ENCODE measurements around the gene ANKRD29. TPM values are rescaled to one million over a fixed set of nuclear protein-coding genes. Genes with fewer than 3 reads are reported as not detected.

Gene ANKRD29
- total and polyA plus RNA-seq, 9 of the 15 experiments (the other 6 are each of a cell fraction or from before 2014, with no cell fraction given), result 0.36 TPM; not detected in 8

- FAIRE-seq (no peak), DNase-seq (ENCODE audit: extremely low read depth in 1 of 4, low spot score in 3 of 4) (no peak), ATAC-seq (no peak)
- Histone ChIP-seq H3K36me3 (ENCODE audit: control insufficient read depth, insufficient read depth, low read length) (no peaks in the 10 kb centered on the region), H3K9me3 (replicated peaks; ENCODE audit: control insufficient read depth, insufficient read depth, low read depth, low read length) (no peaks in the 10 kb centered on the region), H2AFZ (ENCODE audit: low read depth, low read length) (no peak overlapping the region), H3K4me2 (ENCODE audit: insufficient read depth, low read length) (no peak overlapping the region), H3K27ac (ENCODE audit: extremely low read depth, low read depth, low read length) (no peak overlapping the region), H3K79me2 (ENCODE audit: control insufficient read depth, insufficient read depth, low read length) (no peaks in the 10 kb centered on the region), H3K4me1 (replicated peaks in 1 of 2; ENCODE audit: control insufficient read depth in 2 of 2, insufficient read depth in 2 of 2, low read length in 2 of 2) (no peaks in the 10 kb centered on the region), H3K9ac (ENCODE audit: insufficient read depth in 1 of 2, low read depth in 2 of 2, low read length in 2 of 2) (no peak overlapping the region), H3K4me3 (no peak overlapping the region), H4K20me1 (replicated peaks; ENCODE audit: control insufficient read depth, insufficient read depth, low read length) (no peaks in the 10 kb centered on the region), H3K9me1 (ENCODE audit: control insufficient read depth, insufficient read depth, low read length) (no peaks in the 10 kb centered on the region), H3K27me3 (ENCODE audit: control insufficient read depth in 2 of 2, insufficient read depth in 2 of 2, low read length in 2 of 2) (peaks cover 7% of the 10 kb centered on the region in 2 experiments; a peak in 3 of 5 replicates)
- WGBS (ENCODE audit: insufficient coverage, low coverage, missing lambda C conversion rate), result 0% methylated on average over 2 of the region's 2 CpGs
- intact Hi-C loops (cut with micrococcal nuclease) (no loop called here), in situ Hi-C loops (cut with MboI) (no loop called here)
- BruUV-seq (replicated peaks), result no TSS peak
- CTCF ChIA-PET (ENCODE audit: low intra/inter-chr PET ratio), result no interaction called here
- no peak for TF ChIP-seq NONO (IDR thresholded peaks at IDR 0.05; ENCODE audit: low read depth in 2 of 2, low read length in 1 of 2)
- TF ChIP-seq ZNF277 (CRISPR knock-in tag; IDR thresholded peaks at IDR 0.05; ENCODE audit: borderline replicate concordance), result no peak
- TF ChIP-seq ZKSCAN3 (CRISPR knock-in tag; IDR thresholded peaks at IDR 0.05), result no peak
- TF ChIP-seq IRF9 (tag; IDR thresholded peaks at IDR 0.05), result no peak
- no peak for TF ChIP-seq TEAD1 (CRISPR knock-in tag; IDR thresholded peaks at IDR 0.05)
- no peak for TF ChIP-seq ZNF232 (CRISPR knock-in tag; IDR thresholded peaks at IDR 0.05)
- TF ChIP-seq ZNF23 (CRISPR knock-in tag; IDR thresholded peaks at IDR 0.05), result no peak
- no peak for TF ChIP-seq YY1 (IDR thresholded peaks at IDR 0.05; ENCODE audit: borderline replicate concordance in 1 of 3, control insufficient read depth in 1 of 3, extremely low read depth in 1 of 3, insufficient read depth in 3 of 3, insufficient read length in 1 of 3, insufficient replicate concordance in 2 of 3, low read depth in 1 of 3, low read length in 2 of 3)
- TF ChIP-seq EP400 (IDR thresholded peaks at IDR 0.05), result no peak
- POLR2A ChIA-PET, result interaction anchor here (0.7 kb wide), 1 partner anchor 647 kb away, joined by 3 read pairs; no protein-coding TSS in a partner anchor
Observed at GRCh38 chr18:23682045-23682444, 19.3 kb upstream of the ANKRD29 start.
